ENCODE results near the gene PRRT2. TPM values are rescaled to one million over a fixed set of nuclear protein-coding genes. Genes with fewer than 3 reads are reported as not detected.

Gene PRRT2
- polyA plus RNA-seq, 2 of the 4 experiments (the other 2 are of a cell fraction): 0.25 to 0.44 TPM

DNA sequence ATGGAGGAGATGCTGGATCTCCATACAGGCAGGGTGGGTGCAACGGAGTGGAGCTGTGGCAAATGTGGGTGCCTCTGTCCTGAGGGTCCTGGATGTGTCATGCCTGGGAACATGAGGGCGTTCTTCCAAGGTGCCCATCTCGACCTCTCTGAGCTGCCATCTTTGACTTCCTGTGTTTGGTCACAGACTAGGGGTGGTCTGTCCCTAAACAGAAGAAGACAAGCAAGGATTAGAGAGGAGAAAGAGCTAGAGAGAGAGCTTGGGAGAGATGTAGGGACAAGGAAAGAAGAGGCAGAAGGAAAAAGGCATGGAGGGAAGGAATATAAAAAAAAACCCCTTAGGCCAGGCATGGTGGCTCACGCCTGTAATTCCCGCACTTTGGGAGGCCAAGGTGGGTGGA, 37.3 kb upstream of the PRRT2 start:
- H3K27ac ChIP-seq: no peak overlapping the region
- CTCF ChIA-PET: interaction anchor here (0.8 to 3.3 kb wide), 3 partner anchors 11 to 83 kb away, joined by 3 to 17 read pairs (median 3); partner anchors contain the start of gene KIF22
- FAIRE-seq: no peak

DNA sequence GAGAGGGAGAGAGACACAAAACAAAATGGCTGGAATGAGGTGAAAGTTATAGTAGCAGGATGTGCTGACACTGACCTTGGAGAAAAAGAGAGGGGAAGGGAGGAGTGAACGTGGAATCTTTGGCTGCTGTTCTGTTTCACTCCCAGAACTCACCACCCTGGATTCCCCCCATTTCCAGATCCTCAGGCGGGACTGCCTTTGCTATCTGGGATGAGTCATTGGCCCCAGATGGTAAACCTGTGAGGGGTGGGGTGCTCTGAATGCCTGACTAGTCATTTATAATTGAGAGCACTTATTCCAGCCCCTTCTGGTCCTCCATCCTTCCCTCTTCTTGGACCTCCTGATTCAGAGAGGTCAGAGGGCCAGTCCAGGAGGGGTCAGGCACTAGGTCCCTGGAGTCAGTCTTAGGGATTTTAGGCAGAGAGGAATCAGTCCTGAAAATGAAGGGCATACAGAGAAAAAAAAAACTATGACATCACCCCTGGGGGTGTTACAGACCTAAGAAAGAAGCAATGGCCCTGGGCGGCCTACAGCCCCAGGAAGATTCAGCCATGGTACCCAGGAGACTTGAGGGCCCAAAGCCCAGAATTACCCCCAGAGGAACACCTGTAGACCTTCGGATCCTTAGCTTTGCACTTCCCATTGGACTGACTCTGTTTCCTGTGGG, 36.1 kb upstream of the PRRT2 start:
- TF ChIP-seq CHD2 (IDR thresholded peaks at IDR 0.05; ENCODE audit: low read length, partially characterized antibody) (no peak), EHMT2 (IDR thresholded peaks at IDR 0.05; ENCODE audit: low read depth) (no peak), POLR2AphosphoS2 (conservative IDR thresholded peaks at IDR 0.05; ENCODE audit: low read length) (no peak), KDM5A (IDR thresholded peaks at IDR 0.05) (no peak), HOXB13 (CRISPR knock-in tag; IDR thresholded peaks at IDR 0.05; ENCODE audit: low read depth) (no peak), TFCP2L1 (CRISPR knock-in tag; IDR thresholded peaks at IDR 0.05) (no peak), MAFK (IDR thresholded peaks at IDR 0.05; ENCODE audit: partially characterized antibody) (no peak), FOSL2 (IDR thresholded peaks at IDR 0.05) (no peak), FOSL2 (CRISPR knock-in tag; IDR thresholded peaks at IDR 0.05) (no peak), SREBF2 (IDR thresholded peaks at IDR 0.05) (no peak)
- TF ChIP-seq, protein P1, sequence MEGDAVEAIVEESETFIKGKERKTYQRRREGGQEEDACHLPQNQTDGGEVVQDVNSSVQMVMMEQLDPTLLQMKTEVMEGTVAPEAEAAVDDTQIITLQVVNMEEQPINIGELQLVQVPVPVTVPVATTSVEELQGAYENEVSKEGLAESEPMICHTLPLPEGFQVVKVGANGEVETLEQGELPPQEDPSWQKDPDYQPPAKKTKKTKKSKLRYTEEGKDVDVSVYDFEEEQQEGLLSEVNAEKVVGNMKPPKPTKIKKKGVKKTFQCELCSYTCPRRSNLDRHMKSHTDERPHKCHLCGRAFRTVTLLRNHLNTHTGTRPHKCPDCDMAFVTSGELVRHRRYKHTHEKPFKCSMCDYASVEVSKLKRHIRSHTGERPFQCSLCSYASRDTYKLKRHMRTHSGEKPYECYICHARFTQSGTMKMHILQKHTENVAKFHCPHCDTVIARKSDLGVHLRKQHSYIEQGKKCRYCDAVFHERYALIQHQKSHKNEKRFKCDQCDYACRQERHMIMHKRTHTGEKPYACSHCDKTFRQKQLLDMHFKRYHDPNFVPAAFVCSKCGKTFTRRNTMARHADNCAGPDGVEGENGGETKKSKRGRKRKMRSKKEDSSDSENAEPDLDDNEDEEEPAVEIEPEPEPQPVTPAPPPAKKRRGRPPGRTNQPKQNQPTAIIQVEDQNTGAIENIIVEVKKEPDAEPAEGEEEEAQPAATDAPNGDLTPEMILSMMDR (IDR thresholded peaks at IDR 0.05): no peak
- TF ChIP-seq, protein P2, sequence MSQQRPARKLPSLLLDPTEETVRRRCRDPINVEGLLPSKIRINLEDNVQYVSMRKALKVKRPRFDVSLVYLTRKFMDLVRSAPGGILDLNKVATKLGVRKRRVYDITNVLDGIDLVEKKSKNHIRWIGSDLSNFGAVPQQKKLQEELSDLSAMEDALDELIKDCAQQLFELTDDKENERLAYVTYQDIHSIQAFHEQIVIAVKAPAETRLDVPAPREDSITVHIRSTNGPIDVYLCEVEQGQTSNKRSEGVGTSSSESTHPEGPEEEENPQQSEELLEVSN (IDR thresholded peaks at IDR 0.05; ENCODE audit: borderline replicate concordance, low read depth): no peak
- TF ChIP-seq, protein P3, sequence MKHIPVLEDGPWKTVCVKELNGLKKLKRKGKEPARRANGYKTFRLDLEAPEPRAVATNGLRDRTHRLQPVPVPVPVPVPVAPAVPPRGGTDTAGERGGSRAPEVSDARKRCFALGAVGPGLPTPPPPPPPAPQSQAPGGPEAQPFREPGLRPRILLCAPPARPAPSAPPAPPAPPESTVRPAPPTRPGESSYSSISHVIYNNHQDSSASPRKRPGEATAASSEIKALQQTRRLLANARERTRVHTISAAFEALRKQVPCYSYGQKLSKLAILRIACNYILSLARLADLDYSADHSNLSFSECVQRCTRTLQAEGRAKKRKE (CRISPR knock-in tag; IDR thresholded peaks at IDR 0.05; ENCODE audit: low read depth): no peak
- TF ChIP-seq, protein P4, sequence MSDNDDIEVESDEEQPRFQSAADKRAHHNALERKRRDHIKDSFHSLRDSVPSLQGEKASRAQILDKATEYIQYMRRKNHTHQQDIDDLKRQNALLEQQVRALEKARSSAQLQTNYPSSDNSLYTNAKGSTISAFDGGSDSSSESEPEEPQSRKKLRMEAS (IDR thresholded peaks at IDR 0.05): no peak
- H3K27ac ChIP-seq: no peak overlapping the region
- H3K4me1 ChIP-seq: peaks cover 10% of the 10 kb centered on the region; the same call in 2 of the 3 replicates
- H3K4me3 ChIP-seq: no peak overlapping the region
- CTCF ChIA-PET: interaction anchor here (1.5 to 2.0 kb wide), 2 partner anchors 14 to 75 kb away, joined by 3 to 4 read pairs; no protein-coding TSS in a partner anchor
- DNase-seq (ENCODE audit: low read depth in 1 of 2, low spot score in 1 of 2) (no peak), FAIRE-seq (no peak), ATAC-seq (no peak)
- POLR2A ChIA-PET: no interaction called here
- H3K9me3 ChIP-seq: no peaks in the 10 kb centered on the region
- WGBS (ENCODE audit: missing lambda C conversion rate): 58% methylated on average over 4 of the region's 4 CpGs
- no peak overlapping the region for H3K4me2 ChIP-seq

More for the DNA sequence above, 37.3 kb upstream of the PRRT2 start:
- TF ChIP-seq ZFP36 (IDR thresholded peaks at IDR 0.05; ENCODE audit: borderline replicate concordance, partially characterized antibody): no peak
- TF ChIP-seq, protein P3 (CRISPR knock-in tag; IDR thresholded peaks at IDR 0.05; ENCODE audit: low read depth): no peak
- no peak for TF ChIP-seq KDM1A (IDR thresholded peaks at IDR 0.05; ENCODE audit: low read depth)
- TF ChIP-seq, protein P5, sequence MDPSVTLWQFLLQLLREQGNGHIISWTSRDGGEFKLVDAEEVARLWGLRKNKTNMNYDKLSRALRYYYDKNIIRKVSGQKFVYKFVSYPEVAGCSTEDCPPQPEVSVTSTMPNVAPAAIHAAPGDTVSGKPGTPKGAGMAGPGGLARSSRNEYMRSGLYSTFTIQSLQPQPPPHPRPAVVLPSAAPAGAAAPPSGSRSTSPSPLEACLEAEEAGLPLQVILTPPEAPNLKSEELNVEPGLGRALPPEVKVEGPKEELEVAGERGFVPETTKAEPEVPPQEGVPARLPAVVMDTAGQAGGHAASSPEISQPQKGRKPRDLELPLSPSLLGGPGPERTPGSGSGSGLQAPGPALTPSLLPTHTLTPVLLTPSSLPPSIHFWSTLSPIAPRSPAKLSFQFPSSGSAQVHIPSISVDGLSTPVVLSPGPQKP (IDR thresholded peaks at IDR 0.05; ENCODE audit: low read depth, low read length): no peak
- TF ChIP-seq MAFK (IDR thresholded peaks at IDR 0.05; ENCODE audit: partially characterized antibody): no peak
- no peak for TF ChIP-seq FOSB (CRISPR knock-in tag; IDR thresholded peaks at IDR 0.05)
- DNase-seq (ENCODE audit: low read depth in 1 of 2, low spot score in 1 of 2): no peak
- 54% methylated on average over 5 of the region's 5 CpGs for WGBS (ENCODE audit: missing lambda C conversion rate)
- Histone ChIP-seq H3K4me1 (peaks cover 7% of the 10 kb centered on the region; the same call in 2 of the 3 replicates), H3K4me3 (no peak overlapping the region), H3K9me3 (no peaks in the 10 kb centered on the region), H3K4me2 (no peak overlapping the region)
- POLR2A ChIA-PET: interaction anchor here (0.6 kb wide), 1 partner anchor 25 kb away, joined by 3 read pairs; no protein-coding TSS in a partner anchor
- no peak for ATAC-seq
